SU-DHL-6 (cell line): ENCODE data around the gene MAP6D1.

ENCODE experiments used
- H2AFZ ChIP-seq: fragments of 200-600 bp; sonication (generic); 2 replicates; pipeline ENCODE4 v1.6.1; 2014; ENCODE audit warnings: low read depth, mild to moderate bottlenecking, moderate library complexity, mixed read lengths, antibody characterized with exemption, low read length; ENCODE audit not compliant: severe bottlenecking
- H3F3A ChIP-seq: fragments of 200-600 bp; shearing (Covaris generic); 2 replicates; pipeline ENCODE4 v1.6.0; 2016; ENCODE audit warnings: antibody characterized with exemption, mild to moderate bottlenecking; ENCODE audit not compliant: insufficient read depth
- H3K27ac ChIP-seq: fragments of 200-600 bp; sonication (generic); 2 replicates; pipeline ENCODE4 v1.5.1; 2016; ENCODE audit warnings: low read depth, mild to moderate bottlenecking, low read length, moderate library complexity, mixed read lengths
- H3K27me3 ChIP-seq: fragments of 200-600 bp; sonication (generic), shearing (Covaris generic); 2 replicates; pipeline ENCODE4 v1.6.0; 2014; ENCODE audit warnings: mild to moderate bottlenecking, low read length
- H3K36me3 ChIP-seq: fragments of 200-600 bp; sonication (generic); 2 replicates; pipeline ENCODE4 v1.6.1; 2014; ENCODE audit warnings: mild to moderate bottlenecking, low read length, mixed read lengths
- H3K4me2 ChIP-seq: fragments of 300-600, 200-600 bp; shearing (Covaris generic), sonication (generic); 2 replicates; pipeline ENCODE4 v1.6.0; 2014; ENCODE audit warnings: low read length, low read depth, mild to moderate bottlenecking; ENCODE audit not compliant: poor library complexity, severe bottlenecking
- H3K4me3 ChIP-seq: fragments of 200-600 bp; sonication (generic); 2 replicates; pipeline ENCODE4 v1.5.1; 2014; ENCODE audit warnings: antibody characterized with exemption, low read length, mild to moderate bottlenecking, mixed read lengths; ENCODE audit not compliant: insufficient read depth, poor library complexity, severe bottlenecking
- H3K79me2 ChIP-seq: fragments of 200-600 bp; sonication (generic); 2 replicates; pipeline ENCODE4 v1.6.1; 2014; ENCODE audit warnings: mild to moderate bottlenecking, low read length, moderate library complexity; ENCODE audit not compliant: insufficient read depth
- H3K9ac ChIP-seq: fragments of 200-600 bp; sonication (generic); 2 replicates; pipeline ENCODE4 v1.7.0; 2014; ENCODE audit warnings: mild to moderate bottlenecking, low read length
- H3K9me2 ChIP-seq: fragments of 200-600 bp; sonication (generic); replicated peaks from 2 replicates; pipeline ENCODE4 v1.6.1; 2014; ENCODE audit warnings: low read length; ENCODE audit not compliant: insufficient read depth
- H3K9me3 ChIP-seq: fragments of 200-600 bp; sonication (generic); 2 replicates; pipeline ENCODE4 v1.6.1; 2014; ENCODE audit warnings: low read length, mixed read lengths; ENCODE audit not compliant: insufficient read depth
- H4K20me1 ChIP-seq: fragments of 200-600 bp; sonication (generic); 2 replicates; pipeline ENCODE4 v1.6.1; 2014; ENCODE audit warnings: low read depth, mild to moderate bottlenecking, antibody characterized with exemption, low read length, moderate library complexity, mixed read lengths
- EZH2phosphoT487 ChIP-seq: fragments of 200-600 bp; sonication (generic), shearing (Covaris generic); conservative IDR thresholded peaks from 2 replicates; pipeline ENCODE4 v1.6.1; 2018; ENCODE audit warnings: mild to moderate bottlenecking, antibody characterized with exemption, low read length, moderate library complexity, mixed read lengths
- TF ChIP-seq, protein P1 (sequence below): fragments of 200-600 bp; sonication (generic); IDR thresholded peaks from one replicate; pipeline ENCODE4 v1.5.1; 2017; ENCODE audit warnings: antibody characterized with exemption, mild to moderate bottlenecking, low read length, moderate library complexity; ENCODE audit not compliant: insufficient read depth, poor library complexity, severe bottlenecking

The MAP6D1 gene

DNA sequence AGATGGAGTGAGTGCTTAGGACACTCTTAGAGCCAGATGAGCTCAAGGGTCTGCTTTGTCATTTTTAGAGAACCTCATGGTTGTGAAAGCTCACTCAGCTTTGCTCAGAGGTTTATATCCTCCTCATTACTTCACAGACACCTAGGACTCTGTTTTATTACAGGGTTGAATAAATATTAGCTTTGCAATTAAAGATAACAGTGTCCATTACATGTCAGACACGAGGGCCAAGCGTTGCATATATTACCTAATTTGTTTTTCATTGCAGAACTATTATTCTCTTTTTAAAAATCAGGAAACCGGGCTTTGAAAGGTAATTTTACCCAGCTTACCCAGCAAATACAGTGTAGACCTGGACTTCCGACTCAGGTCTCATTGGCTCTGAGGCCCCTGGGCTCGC, 16.1 kb downstream of the MAP6D1 start:
- H3K9me2 ChIP-seq = no peaks in the 10 kb centered on the region
- no peak overlapping the region for H3K4me2 ChIP-seq
- H3F3A ChIP-seq = no peaks in the 10 kb centered on the region
- no peak overlapping the region for H3K9ac ChIP-seq
- no peaks in the 10 kb centered on the region for H3K27me3 ChIP-seq
- peaks cover 13% of the 10 kb centered on the region; the same call in 1 of the 2 replicates for H3K36me3 ChIP-seq
- TF ChIP-seq, protein P1, sequence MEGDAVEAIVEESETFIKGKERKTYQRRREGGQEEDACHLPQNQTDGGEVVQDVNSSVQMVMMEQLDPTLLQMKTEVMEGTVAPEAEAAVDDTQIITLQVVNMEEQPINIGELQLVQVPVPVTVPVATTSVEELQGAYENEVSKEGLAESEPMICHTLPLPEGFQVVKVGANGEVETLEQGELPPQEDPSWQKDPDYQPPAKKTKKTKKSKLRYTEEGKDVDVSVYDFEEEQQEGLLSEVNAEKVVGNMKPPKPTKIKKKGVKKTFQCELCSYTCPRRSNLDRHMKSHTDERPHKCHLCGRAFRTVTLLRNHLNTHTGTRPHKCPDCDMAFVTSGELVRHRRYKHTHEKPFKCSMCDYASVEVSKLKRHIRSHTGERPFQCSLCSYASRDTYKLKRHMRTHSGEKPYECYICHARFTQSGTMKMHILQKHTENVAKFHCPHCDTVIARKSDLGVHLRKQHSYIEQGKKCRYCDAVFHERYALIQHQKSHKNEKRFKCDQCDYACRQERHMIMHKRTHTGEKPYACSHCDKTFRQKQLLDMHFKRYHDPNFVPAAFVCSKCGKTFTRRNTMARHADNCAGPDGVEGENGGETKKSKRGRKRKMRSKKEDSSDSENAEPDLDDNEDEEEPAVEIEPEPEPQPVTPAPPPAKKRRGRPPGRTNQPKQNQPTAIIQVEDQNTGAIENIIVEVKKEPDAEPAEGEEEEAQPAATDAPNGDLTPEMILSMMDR = no peak
- no peak for TF ChIP-seq EZH2phosphoT487
- H3K79me2 ChIP-seq = no peaks in the 10 kb centered on the region
- H3K4me3 ChIP-seq = no peak overlapping the region
- no peak overlapping the region for H2AFZ ChIP-seq
- H4K20me1 ChIP-seq = no peaks in the 10 kb centered on the region
- H3K27ac ChIP-seq = no peak overlapping the region
- no peaks in the 10 kb centered on the region for H3K9me3 ChIP-seq

DNA sequence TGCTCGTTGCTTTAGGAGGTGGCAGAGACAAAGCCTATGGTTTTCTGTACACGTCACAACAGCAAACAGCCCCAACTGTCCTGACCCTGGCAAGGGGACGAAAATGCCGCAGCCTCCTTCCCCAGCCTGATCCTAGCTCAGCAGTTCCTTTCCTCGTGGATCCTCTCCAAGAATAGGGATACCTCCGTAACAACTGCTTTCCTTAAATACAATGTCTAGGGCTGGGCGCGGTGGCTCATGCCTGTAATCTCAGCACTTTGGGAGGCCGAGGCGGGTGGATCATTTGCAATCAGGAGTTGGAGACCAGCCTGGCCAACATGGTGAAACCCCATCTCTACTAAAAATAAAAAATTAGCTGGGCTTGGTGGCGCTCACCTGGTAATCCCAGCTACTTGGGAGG, 17.0 kb downstream of the MAP6D1 start:
- H3K36me3 ChIP-seq = peaks cover 14% of the 10 kb centered on the region; the same call in 1 of the 2 replicates
- H3K4me3 ChIP-seq = no peak overlapping the region
- H3K9me3 ChIP-seq = no peaks in the 10 kb centered on the region
- no peak overlapping the region for H2AFZ ChIP-seq
- H3K9ac ChIP-seq = no peak overlapping the region
- TF ChIP-seq EZH2phosphoT487 = no peak
- TF ChIP-seq, protein P1 = no peak
- no peak overlapping the region for H3K27ac ChIP-seq
- no peaks in the 10 kb centered on the region for H3F3A ChIP-seq
- H3K79me2 ChIP-seq = no peaks in the 10 kb centered on the region
- no peaks in the 10 kb centered on the region for H4K20me1 ChIP-seq
- no peaks in the 10 kb centered on the region for H3K9me2 ChIP-seq
- H3K27me3 ChIP-seq = no peaks in the 10 kb centered on the region
- no peak overlapping the region for H3K4me2 ChIP-seq

DNA sequence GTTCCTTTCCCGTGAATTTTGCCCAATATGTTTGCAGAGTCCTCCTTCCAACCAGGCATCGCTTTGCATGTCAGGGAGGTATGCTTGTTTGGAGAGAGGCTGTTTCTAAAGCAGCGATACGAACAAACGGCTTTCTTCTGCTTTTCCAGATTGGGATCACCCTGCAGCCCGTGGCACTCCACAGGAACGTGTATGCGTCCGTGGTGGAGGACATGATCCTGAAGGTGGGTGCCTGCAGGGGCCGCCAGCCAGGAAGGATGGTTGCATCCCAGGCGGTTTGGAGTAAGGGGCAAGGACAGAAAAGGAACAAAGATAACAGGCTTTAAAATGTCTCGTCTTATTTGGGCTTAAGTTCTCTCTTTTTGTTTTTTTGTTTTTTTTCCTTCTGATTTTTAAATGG, 17.5 kb downstream of the MAP6D1 start:
- H3K36me3 ChIP-seq = peaks cover 17% of the 10 kb centered on the region; the same call in 1 of the 2 replicates
- H3K27me3 ChIP-seq = no peaks in the 10 kb centered on the region
- H3K4me2 ChIP-seq = no peak overlapping the region
- no peaks in the 10 kb centered on the region for H4K20me1 ChIP-seq
- H3K4me3 ChIP-seq = no peak overlapping the region
- no peak overlapping the region for H3K9ac ChIP-seq
- H3K79me2 ChIP-seq = no peaks in the 10 kb centered on the region
- H2AFZ ChIP-seq = no peak overlapping the region
- H3K27ac ChIP-seq = no peak overlapping the region
- H3F3A ChIP-seq = no peaks in the 10 kb centered on the region
- no peaks in the 10 kb centered on the region for H3K9me3 ChIP-seq
- H3K9me2 ChIP-seq = no peaks in the 10 kb centered on the region
- TF ChIP-seq, protein P1 = no peak
- no peak for TF ChIP-seq EZH2phosphoT487
